ENCODE data around the gene ELOVL6. TPM values are rescaled to one million over a fixed set of nuclear protein-coding genes. Genes with fewer than 3 reads are reported as not detected.

Gene ELOVL6
- total RNA-seq, 1 experiment from 2014 or later: 23.5 TPM

DNA sequence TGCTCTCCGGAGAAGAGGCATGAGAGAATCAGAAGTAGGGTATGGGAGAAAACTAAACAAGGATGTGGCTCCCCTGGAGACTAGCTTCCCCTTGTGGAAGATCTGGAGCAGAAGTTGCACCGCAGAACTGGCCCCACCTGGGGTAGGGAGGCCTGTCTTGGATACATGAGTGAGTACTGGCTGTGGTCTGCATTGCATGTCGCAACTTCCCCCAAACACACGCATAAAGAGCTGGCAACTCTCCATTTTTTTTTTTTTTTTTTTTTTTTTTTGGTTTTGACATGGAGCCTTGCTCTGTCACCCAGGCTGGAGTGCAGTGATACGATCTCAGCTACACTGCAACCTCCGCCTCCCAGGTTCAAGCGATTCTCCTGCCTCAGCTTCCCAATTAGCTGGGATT is 165.8 kb downstream of the ELOVL6 start:
- no peaks in the 10 kb centered on the region for H3K27me3 Mint-ChIP-seq (ENCODE audit: insufficient read depth, unreplicated experiment)
- no peak overlapping the region for H3K4me3 Mint-ChIP-seq (ENCODE audit: unreplicated experiment)
- BruUV-seq (replicated peaks): no TSS peak
- H3K9me3 Mint-ChIP-seq (ENCODE audit: unreplicated experiment): no peaks in the 10 kb centered on the region
- no peaks in the 10 kb centered on the region for H3K36me3 Mint-ChIP-seq (ENCODE audit: insufficient read depth, unreplicated experiment)
- no peaks in the 10 kb centered on the region for H3K4me1 Mint-ChIP-seq (ENCODE audit: insufficient read depth, unreplicated experiment)
- DNase-seq (ENCODE audit: unreplicated experiment): peak; percentile 43
- intact Hi-C loops (cut with micrococcal nuclease): no loop called here
- ChIA-PET POLR2A (no interaction called here), CTCF (interaction anchor here (0.6 to 3.8 kb wide), 6 partner anchors 12 to 646 kb away, joined by 3 to 16 read pairs (median 4); no protein-coding TSS in a partner anchor)
- TF ChIP-seq CTCF (IDR thresholded peaks at IDR 0.05; ENCODE audit: unreplicated experiment): no peak
- H3K27ac Mint-ChIP-seq (ENCODE audit: low read depth, unreplicated experiment): no peak overlapping the region

- POLR2A ChIA-PET: no interaction called here
- H3K4me1 Mint-ChIP-seq (ENCODE audit: insufficient read depth, unreplicated experiment): no peaks in the 10 kb centered on the region
Observed at GRCh38 chr4:110025718-110026117, 172.7 kb downstream of the ELOVL6 start.

GRCh38 chr4:110025056-110025455 is 173.4 kb downstream of the ELOVL6 start:
- H3K36me3 Mint-ChIP-seq (ENCODE audit: insufficient read depth, unreplicated experiment): no peaks in the 10 kb centered on the region
- peaks cover 2% of the 10 kb centered on the region for H3K4me1 Mint-ChIP-seq (ENCODE audit: insufficient read depth, unreplicated experiment)
- no peak overlapping the region for H3K4me3 Mint-ChIP-seq (ENCODE audit: unreplicated experiment)
- no TSS peak for BruUV-seq (replicated peaks)
- no peak for DNase-seq (ENCODE audit: unreplicated experiment)
- no peak overlapping the region for H3K27ac Mint-ChIP-seq (ENCODE audit: low read depth, unreplicated experiment)
- intact Hi-C loops (cut with micrococcal nuclease): no loop called here
- no peak for TF ChIP-seq CTCF (IDR thresholded peaks at IDR 0.05; ENCODE audit: unreplicated experiment)
- ChIA-PET CTCF (interaction anchor here (1.5 kb wide), 1 partner anchor 19 kb away, joined by 5 read pairs; no protein-coding TSS in a partner anchor), POLR2A (no interaction called here)
- no peaks in the 10 kb centered on the region for H3K9me3 Mint-ChIP-seq (ENCODE audit: unreplicated experiment)
- H3K27me3 Mint-ChIP-seq (ENCODE audit: insufficient read depth, unreplicated experiment): no peaks in the 10 kb centered on the region

More at GRCh38 chr4:110025718-110026117, 172.7 kb downstream of the ELOVL6 start:
- H3K27me3 Mint-ChIP-seq (ENCODE audit: insufficient read depth, unreplicated experiment): no peaks in the 10 kb centered on the region
- no peak overlapping the region for H3K27ac Mint-ChIP-seq (ENCODE audit: low read depth, unreplicated experiment)
- H3K4me3 Mint-ChIP-seq (ENCODE audit: unreplicated experiment): no peak overlapping the region
- H3K9me3 Mint-ChIP-seq (ENCODE audit: unreplicated experiment): no peaks in the 10 kb centered on the region
- intact Hi-C loops (cut with micrococcal nuclease): no loop called here
- H3K36me3 Mint-ChIP-seq (ENCODE audit: insufficient read depth, unreplicated experiment): no peaks in the 10 kb centered on the region
- CTCF ChIA-PET: interaction anchor here (1.5 kb wide), 1 partner anchor 20 kb away, joined by 5 read pairs; no protein-coding TSS in a partner anchor
- BruUV-seq (replicated peaks): no TSS peak
- no peak for DNase-seq (ENCODE audit: unreplicated experiment)
- no peak for TF ChIP-seq CTCF (IDR thresholded peaks at IDR 0.05; ENCODE audit: unreplicated experiment)

- no peaks in the 10 kb centered on the region for H3K9me3 Mint-ChIP-seq (ENCODE audit: unreplicated experiment)
- TF ChIP-seq CTCF (IDR thresholded peaks at IDR 0.05; ENCODE audit: unreplicated experiment): no peak
- no peak overlapping the region for H3K27ac Mint-ChIP-seq (ENCODE audit: low read depth, unreplicated experiment)
- no peak overlapping the region for H3K4me3 Mint-ChIP-seq (ENCODE audit: unreplicated experiment)
- H3K27me3 Mint-ChIP-seq (ENCODE audit: insufficient read depth, unreplicated experiment): no peaks in the 10 kb centered on the region
- ChIA-PET CTCF (interaction anchor here (0.7 to 5.4 kb wide), 8 partner anchors 14 to 1833 kb away, joined by 3 to 37 read pairs (median 8); no protein-coding TSS in a partner anchor), POLR2A (no interaction called here)
- BruUV-seq (replicated peaks): no TSS peak
- H3K4me1 Mint-ChIP-seq (ENCODE audit: insufficient read depth, unreplicated experiment): peaks cover 7% of the 10 kb centered on the region
- H3K36me3 Mint-ChIP-seq (ENCODE audit: insufficient read depth, unreplicated experiment): no peaks in the 10 kb centered on the region
- no peak for DNase-seq (ENCODE audit: unreplicated experiment)
- intact Hi-C loops (cut with micrococcal nuclease): no loop called here
Observed at GRCh38 chr4:110022457-110022856, 176.0 kb downstream of the ELOVL6 start.

Data from MCF 10A (cell line).